GM18511 (cell line): ENCODE data around the gene SLC38A7.
"Not testable (repeated sequence)": the region's sequence is repeated elsewhere in the genome, so short reads cannot be mapped to it uniquely, and the experiment has no call there.

Experiments
- ATAC-seq: cut with Tn5 transposase; IDR thresholded peaks from one replicate; pipeline ENCODE4 v1.9.1; 2021; ENCODE audit warnings: mild to moderate bottlenecking, moderate library complexity; ENCODE audit not compliant: unreplicated experiment

SLC38A7 gene

GRCh38 chr16:58638148-58639036 is 46.2 kb downstream of the SLC38A7 start:
- no peak for ATAC-seq

DNA sequence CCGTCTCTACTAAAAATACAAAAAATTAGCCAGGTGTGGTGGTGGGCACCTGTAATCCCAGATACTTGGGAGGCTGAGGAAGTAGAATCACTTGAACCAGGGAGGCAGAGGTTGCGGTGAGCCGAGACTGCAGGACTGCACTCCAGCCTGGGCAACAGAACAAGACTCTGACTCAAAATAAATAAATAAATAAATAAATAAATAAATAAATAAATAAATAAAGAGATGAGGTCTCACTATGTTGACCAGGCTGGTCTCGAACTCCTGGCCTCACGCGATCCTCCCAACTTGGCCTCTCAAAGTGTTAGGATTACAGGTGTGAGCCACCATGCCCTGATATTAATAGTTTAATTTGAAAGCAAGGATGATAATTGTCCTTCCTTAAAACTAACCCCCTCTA is 47.5 kb downstream of the SLC38A7 start:
- not testable (repeated sequence) for ATAC-seq

- no peak for ATAC-seq
Observed at GRCh38 chr16:58636466-58636865, 48.1 kb downstream of the SLC38A7 start.

GRCh38 chr16:58635502-58635901 is 49.1 kb downstream of the SLC38A7 start:
- ATAC-seq: no peak

DNA sequence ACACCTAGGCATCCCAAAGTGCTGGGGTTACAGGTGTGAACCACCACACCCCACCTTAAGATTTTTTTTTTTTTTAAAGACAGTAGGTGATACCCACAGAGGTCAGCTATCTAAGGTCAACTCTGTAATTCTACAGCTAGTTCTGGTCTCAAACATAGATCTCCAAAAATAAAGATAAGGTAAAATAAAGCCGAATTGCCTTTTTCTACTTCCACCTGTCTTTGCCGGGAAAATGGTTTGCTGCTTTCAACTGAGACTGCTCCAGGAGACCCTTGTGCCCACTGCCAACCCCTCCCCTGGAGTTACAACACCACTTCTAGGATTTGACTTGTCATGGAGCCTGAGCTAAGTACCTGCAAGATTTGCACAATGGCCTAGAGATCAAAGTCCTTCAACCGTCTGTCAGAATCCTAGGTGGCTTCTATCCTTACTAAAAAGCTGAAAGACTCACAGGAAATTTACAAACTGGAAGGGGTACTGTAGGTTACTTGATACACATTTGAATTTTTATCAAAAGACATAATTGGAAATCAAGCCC is 50.2 kb downstream of the SLC38A7 start:
- ATAC-seq: no peak

DNA sequence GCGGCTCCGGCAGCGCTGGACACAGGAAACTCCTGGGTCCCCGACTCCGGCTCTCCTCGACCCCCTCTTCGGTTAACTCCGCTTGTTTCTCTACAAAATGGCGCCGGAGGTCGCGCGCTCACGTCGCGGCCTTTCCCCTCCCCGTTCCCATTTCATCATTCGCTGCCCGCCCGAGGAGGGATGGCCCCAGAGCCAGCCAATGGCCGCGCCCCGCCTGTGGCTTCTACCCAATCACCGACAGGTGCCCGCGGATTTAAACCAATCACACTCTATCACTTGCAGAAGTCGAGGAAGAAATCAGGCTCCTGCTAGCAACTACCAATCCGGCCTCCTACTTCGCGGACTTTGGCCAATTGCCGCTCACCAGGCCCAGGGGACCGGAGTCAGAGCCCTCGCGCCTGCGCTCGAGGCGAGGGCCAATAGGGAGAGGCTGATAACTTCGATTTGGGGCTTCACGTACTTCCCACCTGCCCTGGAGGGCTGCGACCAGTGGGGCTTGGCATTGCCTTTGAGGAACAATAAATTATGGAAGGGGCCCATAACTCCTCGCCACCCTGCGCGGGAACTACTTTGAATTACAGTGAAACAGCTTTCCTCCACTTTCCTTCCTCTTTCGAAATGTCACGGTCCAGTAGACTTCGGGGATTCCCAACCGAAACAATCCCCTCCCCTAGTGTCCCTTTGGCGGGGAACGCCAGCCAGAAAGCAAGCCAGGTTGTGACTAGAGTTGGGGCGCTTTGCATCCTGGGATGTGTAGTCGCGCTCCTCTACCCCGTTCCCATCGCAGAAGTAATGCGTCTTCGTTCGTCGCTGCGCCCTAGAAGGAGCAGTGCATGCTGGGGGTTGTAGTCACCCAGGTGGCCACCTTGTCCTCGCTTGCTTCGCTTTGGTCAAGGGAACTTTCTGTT is 54.6 kb downstream of the SLC38A7 start, which contains the start of gene CNOT1:
Gene CNOT1 (minus strand): TSS at position 94 of the 908 bp plus-strand sequence. CDS start 30,489 bp downstream, outside the sequence.
- ATAC-seq: peak; percentile 84

DNA sequence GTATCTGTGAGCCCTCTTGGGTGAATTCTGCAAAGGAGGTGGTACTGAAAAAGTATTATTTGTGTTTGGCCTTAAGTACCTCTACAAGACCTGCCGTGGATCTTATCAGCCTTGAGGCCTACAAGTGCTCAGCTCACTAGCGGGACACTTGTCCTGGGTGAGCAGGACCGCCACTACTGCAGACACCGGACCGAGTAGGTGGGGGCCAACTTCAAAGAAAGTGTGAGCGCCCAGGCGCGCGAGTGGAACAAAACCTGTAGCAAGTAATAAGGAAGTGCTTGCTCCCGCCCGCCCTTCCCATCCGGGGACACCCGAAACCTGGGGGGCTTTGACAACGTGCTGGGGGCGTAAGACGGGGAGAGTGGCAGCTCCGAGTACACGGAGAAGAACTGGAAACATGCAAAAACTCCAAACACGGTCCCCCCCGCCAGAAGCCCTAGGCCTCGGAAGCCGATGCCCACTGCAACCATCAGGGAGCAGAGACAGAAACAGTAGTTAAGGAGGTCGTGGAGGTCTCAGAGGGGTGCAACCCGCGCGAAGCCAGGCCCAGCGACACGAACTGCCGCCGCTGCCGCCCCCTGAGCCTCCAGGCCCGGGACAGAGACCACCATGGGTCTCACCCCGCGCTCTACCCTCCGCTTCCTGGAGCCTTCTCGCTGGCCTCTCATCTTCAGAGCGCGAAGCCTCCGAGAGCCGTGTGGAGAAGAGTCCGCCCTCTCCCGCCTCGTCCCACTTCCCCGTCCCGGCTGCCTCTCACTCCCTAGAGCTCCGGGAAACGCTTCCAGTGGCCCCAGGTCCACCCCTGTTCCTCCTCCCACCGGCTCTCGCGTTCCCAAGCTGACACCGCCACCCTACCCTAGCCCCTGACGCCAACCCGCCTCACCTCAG is 55.5 kb downstream of the SLC38A7 start:
- ATAC-seq: peak; percentile 3

DNA sequence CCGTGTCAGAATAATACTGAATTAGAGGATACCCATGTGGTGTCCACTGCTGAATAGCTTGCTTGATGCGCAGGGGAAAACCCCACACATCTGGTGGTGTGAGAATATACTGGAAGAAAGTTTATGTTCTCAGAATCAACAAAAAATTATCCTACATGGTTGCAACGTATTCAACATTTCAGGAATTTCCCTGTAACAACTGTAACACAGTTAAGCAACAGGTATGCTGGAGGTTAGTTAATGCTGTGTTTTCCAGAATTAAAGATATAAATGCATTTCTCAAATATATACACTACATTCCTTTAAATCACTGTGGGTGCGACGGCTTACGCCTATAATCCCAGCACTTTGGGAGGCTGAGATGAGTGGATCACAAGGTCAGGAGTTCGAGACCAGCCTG is 60.4 kb downstream of the SLC38A7 start:
- ATAC-seq: no peak

DNA sequence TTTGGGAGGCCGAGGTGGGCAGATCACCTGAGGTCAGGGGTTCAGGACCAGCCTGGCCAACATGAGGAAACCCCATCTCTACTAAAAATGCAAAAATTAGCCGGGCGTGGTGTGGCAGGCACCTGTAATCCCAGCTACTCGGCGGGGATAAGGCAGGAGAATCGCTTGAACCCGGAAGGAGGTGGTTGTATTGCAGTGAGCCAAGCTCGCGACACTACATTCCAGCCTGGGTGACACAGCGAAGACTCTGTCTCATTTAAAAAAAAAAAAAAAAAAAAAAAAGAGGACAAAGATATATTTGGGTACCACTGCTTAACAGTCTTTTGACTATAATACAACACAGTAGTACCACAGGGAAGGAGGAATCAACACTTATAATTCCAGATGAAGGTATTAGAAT is 64.2 kb downstream of the SLC38A7 start:
- no peak for ATAC-seq

- no peak for ATAC-seq
Observed at GRCh38 chr16:58615280-58615679, 69.3 kb downstream of the SLC38A7 start.
